SH-SY5Y (cell line): Measurements from ENCODE around the gene ACTN4.

Experiments
- GATA2 ChIP-seq: IDR thresholded peaks from 2 replicates; pipeline ENCODE4 v1.6.1; 2011; ENCODE audit warnings: mild to moderate bottlenecking, low read depth, low read length
- GATA3 ChIP-seq: IDR thresholded peaks from 2 replicates; pipeline ENCODE4 v1.6.1; 2011; ENCODE audit warnings: low read depth, mild to moderate bottlenecking, low read length, moderate library complexity

DNA sequence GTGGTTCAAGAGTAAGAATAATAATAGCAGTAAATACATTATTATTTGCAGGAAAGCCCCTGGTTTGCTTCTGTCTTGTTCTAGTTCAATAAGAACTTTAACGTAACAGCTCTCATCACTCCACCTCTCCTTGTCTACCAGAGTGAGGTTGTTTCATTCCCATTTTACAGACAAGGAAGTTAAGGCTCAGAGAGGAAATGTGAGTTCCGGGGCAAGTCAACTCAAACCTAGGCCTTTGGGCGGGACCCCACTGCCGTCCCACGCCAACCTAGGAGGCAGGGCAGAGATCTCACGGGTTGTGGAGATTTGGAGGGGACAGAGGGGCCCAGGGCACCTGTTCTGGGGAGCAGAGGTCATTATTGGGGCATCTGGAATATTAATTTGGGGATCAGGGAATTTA, 31.2 kb upstream of the ACTN4 start:
- TF ChIP-seq GATA2 (no peak), GATA3 (no peak)
